Trophoblast cell (in vitro differentiated cells and primary cell): ENCODE measurements around the gene ZNF554.

ENCODE experiments used
- DNase-seq, 2 donors: peaks; one replicate each; pipeline ENCODE4 v3.0.0-alpha.2; 2016
- H2AFZ ChIP-seq: 2 replicates; pipeline ENCODE4 v1.6.1; 2013; ENCODE audit warnings: low read length, moderate library complexity, mild to moderate bottlenecking; ENCODE audit not compliant: insufficient read depth, poor library complexity
- H2AK5ac ChIP-seq: 2 replicates; pipeline ENCODE4 v1.6.1; 2013; ENCODE audit warnings: mild to moderate bottlenecking, low read length
- H2BK120ac ChIP-seq: 2 replicates; pipeline ENCODE4 v1.6.1; 2013; ENCODE audit warnings: low read length, mild to moderate bottlenecking, moderate library complexity; ENCODE audit not compliant: insufficient read depth, poor library complexity
- H2BK12ac ChIP-seq: 2 replicates; pipeline ENCODE4 v1.6.1; 2013; ENCODE audit warnings: mild to moderate bottlenecking, low read length, moderate library complexity
- H2BK5ac ChIP-seq: 2 replicates; pipeline ENCODE4 v1.6.1; 2013; ENCODE audit warnings: low read length, low read depth, moderate library complexity, mild to moderate bottlenecking; ENCODE audit not compliant: poor library complexity
- H3K14ac ChIP-seq: 2 replicates; pipeline ENCODE4 v1.6.1; 2013; ENCODE audit warnings: mild to moderate bottlenecking, low read length
- H3K18ac ChIP-seq: 2 replicates; pipeline ENCODE4 v1.6.1; 2013; ENCODE audit warnings: mild to moderate bottlenecking, low read length
- H3K23ac ChIP-seq: 2 replicates; pipeline ENCODE4 v1.6.1; 2013; ENCODE audit warnings: low read length
- H3K27ac ChIP-seq: 2 replicates; pipeline ENCODE4 v1.5.1; 2013; ENCODE audit warnings: low read depth, mild to moderate bottlenecking, inconsistent platforms, low read length, moderate library complexity
- H3K27me3 ChIP-seq: 2 replicates; pipeline ENCODE4 v1.6.1; 2013; ENCODE audit warnings: inconsistent platforms, mild to moderate bottlenecking, low read length, moderate library complexity; ENCODE audit not compliant: insufficient read depth
- H3K36me3 ChIP-seq, 2 experiments: 1 replicate in 1 of 2; 2 replicates in 1 of 2; pipeline ENCODE4 v1.6.1; 2013; ENCODE audit warnings: low read length in 2 of 2, mild to moderate bottlenecking in 2 of 2, moderate library complexity in 1 of 2; ENCODE audit not compliant: insufficient read depth in 2 of 2, control insufficient read depth in 1 of 2
- H3K4ac ChIP-seq: 2 replicates; pipeline ENCODE4 v1.6.1; 2013; ENCODE audit warnings: low read depth, mild to moderate bottlenecking, low read length, moderate library complexity
- H3K4me1 ChIP-seq, 2 experiments: 1 replicate in 1 of 2; 2 replicates in 1 of 2; pipeline ENCODE4 v1.6.1; 2013; ENCODE audit warnings: low read length in 2 of 2, mild to moderate bottlenecking in 2 of 2, moderate library complexity in 1 of 2; ENCODE audit not compliant: insufficient read depth in 2 of 2, control insufficient read depth in 1 of 2
- H3K4me2 ChIP-seq: 2 replicates; pipeline ENCODE4 v1.6.1; 2013; ENCODE audit warnings: inconsistent platforms, mild to moderate bottlenecking, low read length, moderate library complexity
- H3K4me3 ChIP-seq: 2 replicates; pipeline ENCODE4 v1.5.1; 2013; ENCODE audit warnings: mild to moderate bottlenecking, low read depth, low read length, inconsistent platforms
- H3K79me1 ChIP-seq: one replicate; pipeline ENCODE4 v1.6.1; 2013; ENCODE audit warnings: low read length
- H3K79me2 ChIP-seq: 2 replicates; pipeline ENCODE4 v1.6.1; 2013; ENCODE audit warnings: low read length, mild to moderate bottlenecking; ENCODE audit not compliant: control insufficient read depth, insufficient read depth, poor library complexity
- H3K9ac ChIP-seq: 2 replicates; pipeline ENCODE4 v1.6.1; 2013; ENCODE audit warnings: mild to moderate bottlenecking, low read length
- H3K9me3 ChIP-seq: 2 replicates; pipeline ENCODE4 v1.6.1; 2013; ENCODE audit warnings: low read depth, mild to moderate bottlenecking, control low read depth, inconsistent platforms, low read length; ENCODE audit not compliant: insufficient read depth
- H4K12ac ChIP-seq: 2 replicates; pipeline ENCODE4 v1.6.1; 2013; ENCODE audit warnings: low read depth, mild to moderate bottlenecking, low read length, moderate library complexity
- H4K8ac ChIP-seq: 2 replicates; pipeline ENCODE4 v1.6.1; 2013; ENCODE audit warnings: low read depth, mild to moderate bottlenecking, low read length, moderate library complexity
- H4K91ac ChIP-seq: one replicate; pipeline ENCODE4 v1.6.1; 2013; ENCODE audit warnings: low read depth, mild to moderate bottlenecking, low read length, moderate library complexity
- WGBS: extraction: QIAGEN DNeasy Blood & Tissue Kit; methylation state at CpG from one replicate; pipeline ENCODE4 v1.1.7; 2013; ENCODE audit warnings: missing lambda C conversion rate; ENCODE audit not compliant: insufficient read length, insufficient coverage; ENCODE audit errors: extremely low coverage; 5-methylcytosine and 5-hydroxymethylcytosine counted together

ZNF554 gene

DNA sequence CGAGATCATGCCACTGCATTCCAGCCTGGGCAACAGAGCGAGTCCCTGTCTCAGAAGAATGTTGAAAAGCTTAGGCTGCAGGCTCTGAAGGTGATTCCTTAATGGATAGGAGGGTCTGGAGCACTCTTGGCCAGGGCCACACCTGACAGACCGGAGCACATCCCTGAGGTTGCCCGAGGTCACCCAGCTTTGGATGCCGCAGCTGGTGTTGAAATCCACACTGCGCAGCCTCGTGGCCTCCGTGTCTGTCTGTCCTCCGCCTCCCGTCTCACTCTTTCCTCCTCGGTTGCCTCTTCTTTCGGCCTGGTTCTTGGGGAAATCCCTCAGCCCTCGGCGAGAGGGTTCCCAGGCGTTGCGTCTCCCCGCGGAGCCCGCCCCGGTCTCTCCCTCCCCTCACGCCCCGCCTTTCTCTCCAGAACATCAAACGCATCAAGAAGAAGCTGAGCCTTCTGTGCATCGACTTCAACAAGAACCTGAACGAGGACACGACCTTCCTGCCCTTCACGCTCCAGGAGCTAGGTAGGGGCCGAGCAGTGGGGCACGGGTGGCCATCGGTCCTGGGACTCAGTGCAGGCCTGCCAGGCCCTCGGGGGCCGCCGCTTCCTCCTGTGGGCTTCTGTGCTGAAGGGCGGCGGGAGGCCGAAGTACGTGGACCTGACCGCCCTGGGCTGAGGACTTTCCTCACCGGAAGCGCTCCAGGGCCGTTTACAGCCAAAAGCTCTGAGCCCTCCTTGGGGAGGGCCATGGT is 20.2 kb upstream of the ZNF554 start:
- Histone ChIP-seq H4K8ac (no peak overlapping the region), H3K9ac (no peak overlapping the region), H3K4me1 (peaks cover 10% of the 10 kb centered on the region in 2 experiments), H3K79me2 (no peaks in the 10 kb centered on the region), H2BK120ac (no peak overlapping the region), H3K27me3 (no peaks in the 10 kb centered on the region), H3K79me1 (peaks cover 5% of the 10 kb centered on the region), H3K4ac (no peak overlapping the region), H2AFZ (no peak overlapping the region), H2AK5ac (no peak overlapping the region), H3K4me2 (no peak overlapping the region), H4K12ac (no peak overlapping the region), H2BK5ac (no peak overlapping the region), H3K18ac (no peak overlapping the region), H3K23ac (no peak overlapping the region), H2BK12ac (peak overlapping the region; percentile 8), H3K14ac (no peak overlapping the region), H3K9me3 (peaks cover 3% of the 10 kb centered on the region), H3K4me3 (no peak overlapping the region), H3K36me3 (peaks cover 78 to 79% of the 10 kb centered on the region in 2 experiments), H3K27ac (peak overlapping the region; percentile 45), H4K91ac (peak overlapping the region; percentile 31)
- no CpG with 5 or more reads among the region's 41 CpGs for WGBS
- no peak for DNase-seq

- no peak overlapping the region for H3K4ac ChIP-seq
- H2AFZ ChIP-seq, result no peak overlapping the region
- peaks cover 79 to 81% of the 10 kb centered on the region in 2 experiments for H3K36me3 ChIP-seq
- H2BK5ac ChIP-seq, result no peak overlapping the region
- H2AK5ac ChIP-seq, result no peak overlapping the region
- H3K27ac ChIP-seq, result no peak overlapping the region
- no peak overlapping the region for H3K18ac ChIP-seq
- no peak overlapping the region for H3K4me2 ChIP-seq
- H3K4me1 ChIP-seq, result peaks cover 10% of the 10 kb centered on the region in 2 experiments
- WGBS, result no CpG with 5 or more reads among the region's 22 CpGs
- H3K4me3 ChIP-seq, result no peak overlapping the region
- H3K23ac ChIP-seq, result no peak overlapping the region
- H3K79me2 ChIP-seq, result no peaks in the 10 kb centered on the region
- H3K9me3 ChIP-seq, result peaks cover 3% of the 10 kb centered on the region
- no peak overlapping the region for H3K14ac ChIP-seq
- H2BK120ac ChIP-seq, result no peak overlapping the region
- peaks cover 5% of the 10 kb centered on the region for H3K79me1 ChIP-seq
- H3K27me3 ChIP-seq, result no peaks in the 10 kb centered on the region
- no peak overlapping the region for H4K12ac ChIP-seq
- no peak overlapping the region for H3K9ac ChIP-seq
- H4K8ac ChIP-seq, result no peak overlapping the region
- DNase-seq, result no peak
- H4K91ac ChIP-seq, result no peak overlapping the region
- H2BK12ac ChIP-seq, result no peak overlapping the region
Measured at GRCh38 chr19:2800506-2800905, 19.2 kb upstream of the ZNF554 start.

DNA sequence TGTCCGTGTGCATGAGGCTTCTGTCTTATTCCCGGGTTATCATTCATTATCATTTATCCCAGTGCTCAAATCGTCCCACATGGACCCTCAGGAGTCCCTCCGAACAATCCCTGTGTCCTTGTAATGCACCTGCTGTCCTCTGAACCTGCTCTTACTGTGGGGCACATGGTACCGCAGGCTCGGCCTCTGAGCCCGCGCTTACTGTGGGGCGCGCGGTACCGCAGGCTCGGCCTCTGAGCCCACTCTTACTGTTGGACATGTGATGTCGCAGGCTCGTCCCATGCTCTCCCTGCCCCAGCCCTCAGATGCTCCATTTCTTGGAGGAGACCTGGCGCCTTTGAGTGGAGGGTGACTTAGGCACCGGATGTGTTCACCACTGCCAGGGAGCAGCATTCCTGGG is 16.8 kb upstream of the ZNF554 start:
- Histone ChIP-seq H4K12ac (no peak overlapping the region), H3K36me3 (peaks cover 78 to 79% of the 10 kb centered on the region in 2 experiments), H2BK120ac (no peak overlapping the region), H3K79me1 (peaks cover 5% of the 10 kb centered on the region), H3K4me3 (no peak overlapping the region), H3K27me3 (no peaks in the 10 kb centered on the region), H3K4me1 (peaks cover 10% of the 10 kb centered on the region in 2 experiments), H3K18ac (no peak overlapping the region), H3K9ac (no peak overlapping the region), H2BK12ac (no peak overlapping the region), H2AK5ac (no peak overlapping the region), H4K91ac (no peak overlapping the region), H3K27ac (no peak overlapping the region), H3K9me3 (no peaks in the 10 kb centered on the region), H3K14ac (no peak overlapping the region), H4K8ac (no peak overlapping the region), H2BK5ac (no peak overlapping the region), H3K79me2 (no peaks in the 10 kb centered on the region), H3K4me2 (no peak overlapping the region), H3K4ac (no peak overlapping the region), H2AFZ (no peak overlapping the region), H3K23ac (no peak overlapping the region)
- DNase-seq, result no peak
- no CpG with 5 or more reads among the region's 17 CpGs for WGBS

- Histone ChIP-seq H3K4me3 (no peak overlapping the region), H3K23ac (no peak overlapping the region), H3K4ac (no peak overlapping the region), H2BK5ac (no peak overlapping the region), H3K4me2 (no peak overlapping the region), H3K4me1 (peaks cover 5 to 6% of the 10 kb centered on the region in 2 experiments), H3K79me1 (peaks cover 2% of the 10 kb centered on the region), H2BK12ac (no peak overlapping the region), H4K8ac (no peak overlapping the region), H3K18ac (no peak overlapping the region), H2BK120ac (no peak overlapping the region), H3K9me3 (no peaks in the 10 kb centered on the region), H3K27me3 (no peaks in the 10 kb centered on the region), H3K79me2 (no peaks in the 10 kb centered on the region), H4K91ac (no peak overlapping the region), H3K9ac (no peak overlapping the region), H4K12ac (no peak overlapping the region), H3K36me3 (peaks cover 82% of the 10 kb centered on the region in 2 experiments), H3K27ac (no peak overlapping the region), H2AK5ac (no peak overlapping the region), H2AFZ (no peak overlapping the region), H3K14ac (no peak overlapping the region)
- DNase-seq, result no peak
- WGBS, result no CpG with 5 or more reads among the region's 29 CpGs
Measured at GRCh38 chr19:2803486-2804155, 16.0 kb upstream of the ZNF554 start.
